HG03442 (cell line): ENCODE data around the gene FPR3.
"Not testable (repeated sequence)": the region's sequence is repeated elsewhere in the genome, so short reads cannot be mapped to it uniquely, and the experiment has no call there.

Experiments used
- ATAC-seq: cut with Tn5 transposase; IDR thresholded peaks from one replicate; pipeline ENCODE4 v1.9.1; 2021; ENCODE audit warnings: mild to moderate bottlenecking, moderate library complexity; ENCODE audit not compliant: unreplicated experiment

FPR3 gene, protein sequence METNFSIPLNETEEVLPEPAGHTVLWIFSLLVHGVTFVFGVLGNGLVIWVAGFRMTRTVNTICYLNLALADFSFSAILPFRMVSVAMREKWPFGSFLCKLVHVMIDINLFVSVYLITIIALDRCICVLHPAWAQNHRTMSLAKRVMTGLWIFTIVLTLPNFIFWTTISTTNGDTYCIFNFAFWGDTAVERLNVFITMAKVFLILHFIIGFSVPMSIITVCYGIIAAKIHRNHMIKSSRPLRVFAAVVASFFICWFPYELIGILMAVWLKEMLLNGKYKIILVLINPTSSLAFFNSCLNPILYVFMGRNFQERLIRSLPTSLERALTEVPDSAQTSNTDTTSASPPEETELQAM

DNA sequence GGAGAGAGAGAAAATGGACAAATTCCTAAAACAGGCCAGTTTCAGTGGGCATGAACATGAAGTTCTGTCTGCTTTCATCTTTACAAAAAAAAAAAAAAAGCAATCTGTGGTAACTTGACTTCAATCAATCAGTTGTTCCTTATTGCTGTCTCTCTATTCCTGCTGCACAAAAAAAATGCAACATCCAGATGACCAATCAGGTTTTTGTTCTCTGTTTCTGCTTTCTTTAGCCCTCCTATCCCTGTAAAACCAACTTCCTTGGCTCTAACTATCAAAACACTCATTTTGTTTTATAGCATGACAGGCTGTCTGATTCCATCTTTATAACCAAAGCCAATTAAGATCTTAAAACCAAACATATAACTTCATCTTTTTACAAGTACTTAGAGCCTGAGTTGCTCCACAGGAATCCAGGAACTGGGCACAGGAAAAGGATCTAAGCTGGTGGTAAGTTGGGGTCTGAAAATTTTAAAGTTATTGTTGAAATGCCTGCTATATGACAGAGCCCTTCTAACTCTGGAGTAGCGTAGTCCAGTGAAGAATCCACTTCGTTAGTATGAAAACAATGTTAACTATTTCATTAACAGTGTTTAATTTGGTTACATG lies at the start of gene FPR3:
TSS of gene FPR3 (plus strand) at position 273 of the 606 bp plus-strand sequence. CDS start 28,592 bp downstream, outside the sequence.
- ATAC-seq: no peak

DNA sequence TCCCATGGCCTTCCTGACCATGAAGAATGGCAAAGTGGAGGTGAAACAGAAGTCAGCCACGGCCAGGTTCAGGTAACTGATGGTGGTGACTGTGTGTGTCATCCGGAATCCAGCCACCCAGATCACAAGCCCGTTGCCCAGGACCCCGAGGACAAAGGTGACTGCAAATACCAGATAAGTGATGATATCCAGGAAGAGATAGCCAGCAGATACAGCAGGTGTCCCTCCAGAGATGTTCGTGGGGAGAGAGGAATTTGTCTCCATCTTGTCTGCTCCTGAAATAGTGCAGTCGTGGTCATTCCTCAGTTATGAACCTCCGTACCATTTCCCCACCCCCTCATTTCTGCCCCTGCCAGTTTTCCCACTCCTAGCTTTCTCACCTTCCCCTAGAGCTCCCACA lies 48.2 kb upstream of the FPR3 start:
- ATAC-seq: no peak

- ATAC-seq: no peak
Observed at GRCh38 chr19:51749979-51750378, 45.0 kb upstream of the FPR3 start.

DNA sequence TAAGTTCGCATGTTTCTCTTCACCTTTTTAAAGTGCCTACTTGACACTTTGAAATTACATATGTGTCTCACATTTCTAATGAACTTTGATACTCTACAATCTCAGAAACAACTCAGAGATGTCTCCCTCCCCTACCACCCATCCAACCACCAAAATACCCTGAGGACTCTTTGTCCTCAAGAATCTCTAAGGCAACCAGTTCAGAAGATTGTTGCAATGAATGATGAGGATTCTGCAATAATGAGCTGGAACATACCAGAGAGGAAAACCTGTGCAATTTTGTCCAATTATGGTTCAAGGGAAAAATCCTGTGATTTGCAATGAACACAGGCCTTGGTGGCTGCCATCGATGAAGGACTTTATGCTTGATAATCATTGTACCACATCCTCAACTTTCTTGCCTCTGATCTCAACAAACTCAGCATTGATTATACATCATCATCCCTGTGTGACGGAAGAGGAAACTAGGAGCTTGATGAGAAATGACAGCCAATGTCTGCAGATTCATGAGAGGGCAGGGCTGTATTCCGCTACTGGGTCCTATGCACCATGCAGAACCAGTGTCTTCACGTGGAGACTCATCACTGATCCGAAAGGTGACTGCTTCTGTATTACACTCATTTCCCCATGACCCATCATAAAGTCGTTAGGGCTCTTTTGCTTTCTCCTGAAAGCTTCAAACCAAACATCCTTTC lies 44.4 kb upstream of the FPR3 start:
- no peak for ATAC-seq

GRCh38 chr19:51751655-51752054 lies 43.3 kb upstream of the FPR3 start, which contains the start of gene FPR1:
FPR1 (minus strand) TSS chr19:51751878; CDS start chr19:51746994, 4,884 bp downstream.
- ATAC-seq: no peak

DNA sequence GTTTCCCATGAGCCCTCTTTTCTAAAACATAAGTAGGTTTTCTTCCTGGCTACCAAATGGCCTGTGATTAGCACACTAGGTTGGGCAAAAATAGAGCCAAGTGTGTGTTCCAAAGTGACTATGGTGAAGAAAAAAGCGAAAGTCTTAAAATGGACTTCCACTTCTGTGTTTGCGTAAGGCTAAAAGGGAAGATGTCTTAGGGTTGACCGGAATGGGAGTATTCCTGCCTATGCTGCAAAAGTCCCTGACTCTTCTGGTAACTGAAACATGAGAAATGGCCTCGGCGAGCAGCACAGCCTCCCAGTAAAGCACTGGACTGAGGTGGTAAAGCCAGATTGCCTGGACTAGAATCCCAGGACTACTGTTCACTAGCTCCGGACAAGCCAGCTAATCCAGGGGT lies 40.8 kb upstream of the FPR3 start:
- no peak for ATAC-seq

- no peak for ATAC-seq
Observed at GRCh38 chr19:51754770-51755169, 40.2 kb upstream of the FPR3 start.

- ATAC-seq: no peak
Observed at GRCh38 chr19:51755571-51755970, 39.4 kb upstream of the FPR3 start.

- ATAC-seq: no peak
Observed at GRCh38 chr19:51760697-51761356, 34.1 kb upstream of the FPR3 start, which contains the start of gene FPR2. FPR2 (plus strand) TSS chr19:51761180; CDS start chr19:51768659, 7,479 bp downstream.

DNA sequence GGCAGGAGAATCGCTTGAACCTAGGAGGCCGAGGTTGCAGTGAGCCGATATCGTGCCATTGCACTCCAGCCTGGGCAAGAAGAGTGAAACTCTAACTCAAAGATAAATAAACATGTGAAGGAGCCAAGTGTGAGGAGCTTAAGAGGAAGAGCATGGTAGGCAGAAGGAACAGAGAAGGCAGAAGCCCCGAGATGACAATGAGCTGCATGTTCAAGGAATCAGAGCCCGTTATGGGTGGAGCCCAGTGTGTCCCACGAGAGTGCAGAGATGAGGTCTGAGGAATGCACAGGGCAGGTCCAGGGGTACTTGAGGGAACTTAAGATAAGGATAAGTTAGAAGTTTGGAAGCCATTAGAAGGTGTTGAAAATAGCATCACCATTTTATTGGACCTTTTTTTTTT lies 33.3 kb upstream of the FPR3 start:
- ATAC-seq: no peak

DNA sequence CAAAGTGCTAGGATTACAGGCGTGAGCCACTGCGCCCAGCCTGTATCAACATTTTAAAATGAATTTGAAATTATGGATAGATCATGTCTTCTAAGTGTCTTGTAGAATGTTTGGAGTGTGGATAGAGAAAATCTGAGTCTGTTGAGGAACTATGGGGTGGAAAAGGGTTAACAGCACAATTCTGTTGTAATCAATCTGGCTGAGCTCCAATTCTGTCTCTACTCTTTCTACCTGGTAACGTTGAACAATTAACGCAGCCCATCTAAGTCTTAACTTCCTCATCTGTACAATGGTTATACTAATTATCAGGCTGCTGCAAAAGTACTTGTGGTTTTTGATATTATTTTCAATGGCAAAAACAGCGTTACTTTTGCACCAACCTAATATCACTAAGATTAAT lies 29.9 kb upstream of the FPR3 start:
- no peak for ATAC-seq

DNA sequence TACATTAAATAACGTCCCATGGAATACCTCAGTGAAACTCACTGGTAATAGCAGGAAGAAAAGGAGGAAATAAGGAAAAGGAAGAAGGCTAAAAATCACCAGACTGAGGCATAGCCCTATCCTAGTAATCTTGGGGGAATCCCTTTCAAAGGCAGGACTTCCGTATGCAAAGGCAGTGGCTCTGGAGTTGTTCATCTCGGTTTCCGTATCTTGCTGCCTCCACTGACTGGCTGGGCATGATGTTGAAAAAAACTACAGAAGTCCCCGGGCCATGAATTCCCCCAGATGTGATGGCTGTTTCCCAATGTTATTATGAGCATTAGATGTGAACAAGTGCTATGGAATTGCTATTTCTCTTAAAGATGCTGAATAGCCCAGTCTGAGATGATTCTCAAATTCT lies 28.5 kb upstream of the FPR3 start:
- ATAC-seq: no peak

GRCh38 chr19:51771376-51772130 lies 23.4 kb upstream of the FPR3 start:
- ATAC-seq: no peak

- ATAC-seq: no peak
Observed at GRCh38 chr19:51772977-51773376, 22.0 kb upstream of the FPR3 start.

GRCh38 chr19:51776561-51776960 lies 18.4 kb upstream of the FPR3 start:
- not testable (repeated sequence) for ATAC-seq

- ATAC-seq: no peak
Observed at GRCh38 chr19:51777570-51778462, 17.1 kb upstream of the FPR3 start.

DNA sequence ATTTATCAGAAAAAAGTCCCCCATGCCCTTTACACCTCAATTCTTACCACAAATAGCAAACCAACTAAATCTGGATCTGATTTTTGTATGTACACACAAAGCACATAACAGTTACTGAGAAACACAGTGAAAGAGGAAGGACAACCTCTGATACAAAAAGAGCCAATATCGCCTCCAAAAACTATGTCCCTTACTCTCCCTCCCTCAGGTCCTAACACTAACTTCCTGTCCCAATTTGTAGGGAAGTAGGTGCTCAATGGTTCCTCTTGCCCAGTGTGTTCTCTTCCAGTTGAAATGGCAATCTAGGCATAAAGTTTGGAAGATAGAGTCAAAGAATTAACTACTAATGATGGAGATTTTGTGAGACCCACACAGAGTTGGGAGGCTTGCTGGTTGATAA lies 15.8 kb upstream of the FPR3 start:
- no peak for ATAC-seq

DNA sequence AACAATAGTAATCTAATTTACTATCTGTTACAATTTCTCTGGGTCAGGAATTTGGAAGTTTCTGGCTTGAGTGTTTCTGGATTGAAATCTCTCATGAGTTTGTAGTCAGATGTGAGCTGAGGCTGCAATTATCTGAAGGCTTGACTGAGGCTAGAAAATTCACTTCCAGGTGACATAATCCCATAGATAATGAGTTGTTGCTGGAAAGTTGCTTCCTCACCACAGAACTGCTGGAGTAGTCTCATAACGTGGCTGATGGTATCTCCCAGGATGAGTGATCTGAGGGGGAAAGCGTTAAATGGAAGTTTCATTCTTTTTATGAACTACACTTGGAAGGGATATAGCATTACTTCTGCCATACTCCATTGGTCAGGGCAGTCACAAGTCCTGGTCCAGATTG lies 15.3 kb upstream of the FPR3 start:
- ATAC-seq: no peak

GRCh38 chr19:51780270-51780669 lies 14.7 kb upstream of the FPR3 start:
- ATAC-seq: no peak

DNA sequence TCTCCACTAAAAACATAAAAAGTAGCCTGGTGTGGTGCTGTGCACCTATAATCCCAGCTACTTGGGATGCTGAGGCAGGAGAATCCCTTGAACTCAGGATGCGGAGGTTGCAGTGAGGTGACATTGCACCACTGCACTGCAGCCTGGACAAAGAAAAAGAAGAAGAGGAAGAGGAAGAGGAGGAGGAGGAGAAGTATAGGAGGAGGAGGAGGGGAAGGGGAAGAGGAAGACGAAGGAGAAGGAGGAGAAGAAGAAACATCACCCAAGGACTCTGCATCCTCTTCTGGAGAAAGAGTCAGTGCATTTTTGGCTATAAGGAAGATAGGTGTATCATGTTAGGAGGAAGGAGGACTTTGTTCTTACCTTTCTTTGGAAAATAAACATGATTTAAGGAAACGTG lies 13.0 kb upstream of the FPR3 start:
- no peak for ATAC-seq
